CD1c-positive myeloid dendritic cell (primary cell): Measurements from ENCODE around the gene THBS4.

Experiments used
- DNase-seq: peaks from one replicate; pipeline ENCODE4 v3.0.0-alpha.2; 2016; ENCODE audit errors: extremely low spot score

Gene THBS4

DNA sequence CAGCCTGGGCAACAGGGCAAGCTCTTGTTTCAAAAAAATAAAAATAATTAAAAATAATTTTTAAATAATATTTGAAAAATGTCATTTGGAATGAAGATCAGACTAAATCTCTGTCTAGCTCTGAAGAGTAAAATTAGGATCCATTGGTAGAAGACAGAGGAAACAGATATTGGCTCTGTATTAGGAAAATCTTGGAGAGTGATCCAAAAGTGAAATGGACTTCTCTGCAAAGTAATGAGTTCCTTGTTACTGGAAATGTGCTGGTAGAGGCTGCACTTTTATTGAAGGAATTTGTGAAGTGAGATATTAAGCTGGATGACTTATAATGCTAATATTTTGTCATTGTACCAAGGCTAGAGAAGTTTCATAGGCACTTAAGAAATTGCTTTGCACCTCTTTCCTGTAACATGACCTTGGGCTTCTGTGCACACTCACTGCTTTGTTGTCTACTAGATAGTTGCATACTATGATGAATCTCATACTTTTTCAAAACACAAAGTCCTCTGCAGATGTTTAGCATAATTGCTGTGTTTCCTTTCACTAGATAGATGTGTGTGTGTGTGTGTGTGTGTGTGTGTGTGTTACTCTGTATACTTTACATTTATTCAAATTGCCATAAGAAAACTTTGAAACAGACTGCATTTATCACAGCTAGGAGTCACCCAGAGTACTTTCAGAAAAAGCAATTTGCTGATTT is 13.1 kb downstream of the THBS4 start:
- no peak for DNase-seq

DNA sequence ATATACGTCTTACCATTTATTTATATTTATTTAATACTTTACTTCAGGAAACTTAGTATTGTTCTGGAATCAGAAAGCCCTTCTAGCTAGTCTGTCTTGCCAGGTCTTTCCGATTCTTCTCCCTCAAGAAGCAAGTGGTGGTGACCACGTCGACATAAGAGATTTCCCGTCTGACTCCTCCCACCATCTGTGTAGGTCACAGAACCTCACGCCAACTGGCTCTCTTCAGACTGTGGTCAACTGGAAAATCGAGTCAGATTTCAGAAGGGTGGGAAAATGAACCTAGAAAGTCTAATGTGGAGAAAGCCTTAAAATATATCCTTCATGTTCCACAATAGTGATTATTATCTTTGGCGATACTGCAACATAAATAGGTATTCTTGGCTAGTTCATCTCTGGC is 17.3 kb downstream of the THBS4 start:
- no peak for DNase-seq

DNA sequence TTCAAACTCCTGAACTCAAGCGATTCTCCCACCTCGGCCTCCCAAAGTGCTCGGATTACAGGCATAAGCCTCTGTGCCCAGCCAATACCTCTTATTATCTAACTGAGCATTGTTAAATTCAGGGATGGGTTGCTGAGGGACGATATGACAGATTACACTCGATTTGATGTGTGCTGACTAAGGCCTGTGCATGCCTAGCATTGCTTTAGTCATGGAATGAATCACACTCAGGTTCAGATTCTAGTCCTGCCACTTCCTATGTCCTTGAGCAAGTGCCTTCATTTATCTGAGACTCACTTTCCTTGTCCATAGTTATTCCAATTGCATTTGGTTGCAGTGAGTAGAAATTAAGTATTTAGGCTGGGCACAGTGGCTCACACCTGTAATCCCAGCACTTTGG is 19.5 kb downstream of the THBS4 start:
- DNase-seq = no peak

DNA sequence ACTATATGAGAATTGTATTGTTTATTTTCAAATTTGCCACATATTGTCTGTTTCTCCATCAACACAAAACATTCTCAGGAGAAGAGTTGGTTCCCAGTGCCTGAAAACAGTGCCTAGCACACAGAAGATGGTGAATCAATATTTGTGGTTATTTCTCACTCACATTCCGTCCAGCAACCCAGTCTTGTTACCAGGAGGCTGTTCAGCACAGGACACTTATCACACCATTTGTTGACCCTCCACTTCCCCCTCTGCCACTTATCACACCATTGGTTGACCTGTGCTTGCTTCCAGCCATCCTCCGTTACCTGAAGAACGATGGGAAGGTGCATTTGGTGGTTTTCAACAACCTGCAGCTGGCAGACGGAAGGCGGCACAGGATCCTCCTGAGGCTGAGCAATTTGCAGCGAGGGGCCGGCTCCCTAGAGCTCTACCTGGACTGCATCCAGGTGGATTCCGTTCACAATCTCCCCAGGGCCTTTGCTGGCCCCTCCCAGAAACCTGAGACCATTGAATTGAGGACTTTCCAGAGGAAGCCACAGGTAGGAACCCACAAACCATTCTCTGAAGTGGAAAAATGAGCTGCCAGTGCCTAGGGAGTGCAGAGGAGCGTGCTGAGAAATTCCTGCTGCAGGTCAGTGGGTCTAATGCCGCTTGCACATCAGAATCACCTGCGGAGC is 20.5 kb downstream of the THBS4 start:
- no peak for DNase-seq

DNA sequence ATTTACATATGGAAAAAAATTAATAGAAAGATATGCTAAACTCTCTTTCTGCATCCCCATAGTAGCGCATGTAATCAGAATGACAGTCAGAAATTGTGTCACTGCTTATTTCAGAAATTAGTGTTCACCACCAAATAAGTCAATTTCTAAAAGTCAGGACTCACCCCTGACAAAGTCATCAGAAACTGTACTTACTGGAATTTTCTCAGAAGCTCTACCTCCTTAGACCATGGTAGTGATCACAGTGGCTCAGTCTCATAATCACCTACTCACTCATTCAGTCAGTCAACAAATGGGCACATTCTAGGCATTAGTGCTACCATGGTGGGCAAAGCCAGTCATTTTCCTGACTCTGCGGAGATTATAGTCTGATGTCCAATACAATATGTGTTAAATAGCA is 22.0 kb downstream of the THBS4 start:
- DNase-seq = no peak

DNA sequence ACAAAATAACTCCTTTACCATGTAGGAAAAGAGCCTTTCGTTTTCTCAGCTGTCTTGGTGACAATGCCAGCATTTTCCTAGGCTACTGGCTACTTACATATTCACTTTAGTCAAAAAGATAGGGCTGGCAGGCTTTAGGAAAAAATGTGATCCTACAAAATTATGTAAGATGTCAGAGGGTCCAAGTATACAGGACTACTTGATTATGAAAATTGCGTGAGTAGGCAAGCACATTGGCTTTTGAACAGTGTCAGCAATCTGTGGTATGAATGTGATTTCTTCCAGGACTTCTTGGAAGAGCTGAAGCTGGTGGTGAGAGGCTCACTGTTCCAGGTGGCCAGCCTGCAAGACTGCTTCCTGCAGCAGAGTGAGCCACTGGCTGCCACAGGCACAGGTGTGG is 22.8 kb downstream of the THBS4 start:
- no peak for DNase-seq

DNA sequence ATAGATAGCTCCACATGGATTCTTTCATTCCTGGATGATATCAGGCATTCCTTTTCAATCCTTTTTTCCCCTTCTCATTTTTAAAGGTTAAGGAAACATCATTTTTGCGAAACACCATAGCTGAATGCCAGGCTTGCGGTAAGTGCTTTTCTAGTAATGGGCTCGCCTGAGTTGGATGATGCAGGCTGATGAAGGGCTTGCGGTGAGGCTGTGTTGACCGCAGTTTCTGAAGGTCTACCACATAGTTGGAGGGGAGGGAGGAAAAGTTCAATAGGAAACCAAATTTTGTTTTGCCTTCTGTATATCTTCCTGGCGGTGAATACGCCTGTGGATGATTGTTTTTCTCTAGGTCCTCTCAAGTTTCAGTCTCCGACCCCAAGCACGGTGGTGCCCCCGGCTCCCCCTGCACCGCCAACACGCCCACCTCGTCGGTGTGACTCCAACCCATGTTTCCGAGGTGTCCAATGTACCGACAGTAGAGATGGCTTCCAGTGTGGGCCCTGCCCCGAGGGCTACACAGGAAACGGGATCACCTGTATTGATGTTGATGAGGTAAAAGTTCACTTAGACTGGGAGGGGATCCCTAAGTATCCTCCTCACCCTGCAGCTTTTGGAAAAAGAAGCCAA is 24.3 kb downstream of the THBS4 start:
- DNase-seq = no peak

DNA sequence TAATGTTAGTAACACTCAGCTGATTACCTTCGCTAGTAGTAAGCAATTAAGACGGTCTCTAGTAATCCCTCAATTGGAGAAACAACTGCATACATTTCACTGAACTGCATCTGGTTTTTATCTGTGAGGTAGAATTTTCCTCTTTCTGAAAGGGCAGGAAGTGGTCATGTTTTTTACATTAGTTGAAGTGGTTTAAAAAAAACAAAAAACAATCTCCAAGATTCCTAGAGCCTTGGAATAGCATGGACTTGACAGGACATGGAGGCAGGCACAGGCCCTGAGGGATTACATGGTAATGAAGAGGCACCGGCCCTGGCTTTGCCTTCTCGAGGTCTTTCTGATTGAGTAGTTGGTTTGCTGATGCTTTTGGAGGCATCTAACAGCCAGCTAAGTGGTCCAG is 25.8 kb downstream of the THBS4 start:
- DNase-seq = no peak

DNA sequence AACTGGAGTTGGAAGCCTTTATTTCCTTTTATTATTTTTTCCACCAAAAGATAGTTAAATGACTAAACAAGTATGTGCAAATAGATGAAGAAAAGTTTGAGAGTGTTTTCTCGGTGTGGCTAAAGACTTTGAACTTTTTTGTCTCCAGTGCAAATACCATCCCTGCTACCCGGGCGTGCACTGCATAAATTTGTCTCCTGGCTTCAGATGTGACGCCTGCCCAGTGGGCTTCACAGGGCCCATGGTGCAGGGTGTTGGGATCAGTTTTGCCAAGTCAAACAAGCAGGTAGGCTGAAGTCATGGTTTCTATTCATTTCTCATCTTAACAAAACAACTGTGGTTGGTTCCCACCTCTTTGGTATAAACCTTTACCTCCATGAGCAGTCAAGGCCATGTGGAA is 26.4 kb downstream of the THBS4 start:
- no peak for DNase-seq

DNA sequence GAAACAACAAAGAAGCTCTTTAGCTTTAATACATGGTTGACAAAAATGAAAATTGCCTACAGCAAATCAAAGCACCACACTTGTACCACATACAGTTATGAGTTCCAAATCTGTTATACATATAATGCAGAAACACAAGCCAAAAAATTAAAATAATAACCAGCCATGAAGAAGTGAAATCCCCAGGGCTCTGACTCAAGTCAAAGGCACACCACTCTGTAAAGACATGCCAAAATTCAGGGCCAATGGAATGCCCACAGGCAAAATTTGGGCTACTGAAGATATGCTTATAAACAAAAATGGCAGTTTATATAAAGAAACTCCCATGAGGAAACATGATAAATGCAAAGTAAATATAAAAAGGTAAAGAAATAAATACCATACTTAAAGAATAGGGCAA is 29.0 kb downstream of the THBS4 start:
- DNase-seq = no peak

DNA sequence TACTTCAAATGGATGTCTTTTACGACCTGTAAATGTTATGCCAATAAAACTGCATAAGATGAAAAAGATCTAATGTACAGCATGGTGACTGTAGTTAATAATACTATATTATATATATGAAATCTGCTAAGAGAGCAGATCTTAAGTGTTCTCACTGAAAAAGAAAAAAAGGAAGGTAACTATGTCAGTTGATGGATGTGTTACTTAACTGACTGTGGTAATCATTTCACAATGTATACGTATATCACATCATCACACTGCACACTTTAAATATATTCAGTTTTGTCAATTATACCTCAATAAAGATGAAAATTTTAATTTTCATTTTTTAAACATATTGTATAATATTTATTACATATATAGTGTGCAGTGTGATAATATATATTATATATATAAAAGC is 31.9 kb downstream of the THBS4 start:
- DNase-seq = no peak

DNA sequence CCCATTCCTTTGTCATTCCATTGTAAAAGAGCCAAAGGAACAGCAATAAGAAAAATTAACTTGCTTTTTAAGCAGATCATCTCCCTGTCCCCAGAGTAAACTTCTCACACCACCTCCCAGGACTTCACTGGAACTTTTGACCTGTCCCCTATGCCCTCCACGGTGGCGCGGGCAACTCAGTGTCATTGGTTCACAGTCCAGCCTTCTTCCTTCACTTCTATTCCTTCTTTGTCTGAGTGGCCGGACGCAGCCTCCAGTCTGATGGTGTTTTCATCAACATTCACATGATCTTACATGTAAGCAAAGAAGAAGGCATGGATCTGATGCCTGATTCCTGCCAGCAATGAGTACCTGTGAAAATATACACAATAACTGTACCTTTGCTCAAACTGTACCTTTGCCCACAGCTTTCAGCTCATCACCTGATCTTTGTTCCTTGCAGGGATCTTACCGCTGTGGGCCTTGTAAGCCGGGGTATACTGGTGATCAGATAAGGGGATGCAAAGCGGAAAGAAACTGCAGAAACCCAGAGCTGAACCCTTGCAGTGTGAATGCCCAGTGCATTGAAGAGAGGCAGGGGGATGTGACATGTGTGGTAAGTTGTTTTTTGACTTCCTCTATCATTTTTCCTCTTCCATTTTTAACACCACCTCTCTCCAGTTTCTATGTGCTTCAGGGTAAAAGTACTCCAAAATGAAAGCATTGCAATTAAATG is 32.5 kb downstream of the THBS4 start:
- DNase-seq = no peak

DNA sequence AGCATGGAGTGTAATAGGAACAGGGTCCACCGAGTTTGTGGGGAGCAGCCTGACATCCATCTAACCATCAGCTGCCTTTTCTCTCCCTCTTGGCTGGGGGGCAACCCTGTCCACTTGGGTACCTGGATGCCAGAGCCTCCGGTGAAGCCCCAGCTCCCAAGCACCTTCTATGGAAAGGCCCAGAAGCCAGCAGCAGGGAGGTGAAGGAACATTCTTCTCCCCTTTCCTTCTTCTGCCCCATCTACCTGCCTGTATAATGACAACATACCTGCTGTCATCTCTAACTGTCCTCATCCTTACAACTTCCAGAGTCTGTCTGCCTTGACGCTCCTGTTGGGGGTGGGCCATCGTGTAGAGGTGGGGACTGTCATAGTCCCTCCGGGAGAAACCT is 33.1 kb downstream of the THBS4 start:
- no peak for DNase-seq

DNA sequence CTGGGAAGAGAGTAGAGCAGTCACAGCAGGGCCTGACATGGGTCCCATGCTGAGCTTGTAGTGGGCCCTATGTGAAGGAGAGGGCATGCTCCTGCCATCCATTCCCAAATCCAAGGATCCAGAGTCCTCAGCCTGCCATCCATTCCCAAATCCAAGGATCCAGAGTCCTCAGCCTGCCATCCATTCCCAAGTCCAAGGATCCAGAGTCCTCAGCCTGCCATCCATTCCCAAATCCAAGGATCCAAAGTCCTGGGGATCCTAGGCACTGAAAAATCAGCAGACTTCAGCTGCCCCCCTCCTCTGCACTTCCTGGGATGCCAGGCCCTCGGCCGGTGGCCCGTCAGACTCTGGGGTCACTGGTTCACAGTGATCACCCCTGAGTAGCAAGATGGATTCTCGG is 33.6 kb downstream of the THBS4 start:
- no peak for DNase-seq

DNA sequence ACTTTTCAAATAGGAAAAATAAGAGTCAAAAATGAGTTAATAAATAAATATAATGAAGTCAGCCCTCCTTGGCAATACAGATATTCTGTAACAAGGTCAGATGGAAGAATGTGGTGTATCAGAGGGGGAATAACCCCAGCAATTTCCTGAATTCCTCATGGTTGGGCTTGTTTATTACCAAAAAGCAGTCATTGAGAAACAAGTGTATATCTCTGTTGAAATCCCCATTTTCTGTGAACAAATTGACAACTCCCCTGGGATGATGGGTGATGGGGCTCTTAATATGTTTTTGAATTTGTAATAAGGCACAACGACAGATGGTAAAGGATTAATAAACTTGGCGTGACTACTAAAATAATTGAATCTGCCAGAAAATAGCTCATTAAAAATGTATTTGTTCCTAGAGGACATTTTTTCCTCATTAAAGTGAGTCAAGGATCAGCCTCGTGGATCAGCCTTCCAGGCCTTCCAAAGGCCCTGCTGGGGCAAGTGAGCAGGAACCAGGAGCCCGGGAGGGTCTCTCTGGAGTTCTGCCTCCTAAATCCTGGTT is 34.2 kb downstream of the THBS4 start:
- DNase-seq = no peak

DNA sequence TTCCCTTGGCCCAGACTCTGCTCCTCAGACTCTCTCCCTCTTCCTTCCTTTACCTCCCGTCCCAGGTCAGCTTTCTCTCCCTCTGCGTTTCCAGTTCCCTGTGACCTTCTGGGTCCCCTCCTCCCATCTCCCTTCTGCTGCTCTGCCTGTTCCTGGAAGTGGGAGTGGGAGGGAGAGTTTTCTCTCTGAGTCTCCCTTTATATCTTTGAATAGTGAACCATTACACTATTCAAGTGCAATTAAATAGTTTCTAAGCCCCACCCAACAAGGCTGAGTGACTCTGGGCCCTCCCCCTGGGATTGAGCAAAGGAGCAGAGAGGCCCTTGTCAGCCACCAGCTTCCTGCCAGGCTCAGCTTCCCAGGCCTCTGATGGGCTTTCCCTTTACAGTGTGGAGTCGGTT is 34.8 kb downstream of the THBS4 start:
- DNase-seq = no peak

DNA sequence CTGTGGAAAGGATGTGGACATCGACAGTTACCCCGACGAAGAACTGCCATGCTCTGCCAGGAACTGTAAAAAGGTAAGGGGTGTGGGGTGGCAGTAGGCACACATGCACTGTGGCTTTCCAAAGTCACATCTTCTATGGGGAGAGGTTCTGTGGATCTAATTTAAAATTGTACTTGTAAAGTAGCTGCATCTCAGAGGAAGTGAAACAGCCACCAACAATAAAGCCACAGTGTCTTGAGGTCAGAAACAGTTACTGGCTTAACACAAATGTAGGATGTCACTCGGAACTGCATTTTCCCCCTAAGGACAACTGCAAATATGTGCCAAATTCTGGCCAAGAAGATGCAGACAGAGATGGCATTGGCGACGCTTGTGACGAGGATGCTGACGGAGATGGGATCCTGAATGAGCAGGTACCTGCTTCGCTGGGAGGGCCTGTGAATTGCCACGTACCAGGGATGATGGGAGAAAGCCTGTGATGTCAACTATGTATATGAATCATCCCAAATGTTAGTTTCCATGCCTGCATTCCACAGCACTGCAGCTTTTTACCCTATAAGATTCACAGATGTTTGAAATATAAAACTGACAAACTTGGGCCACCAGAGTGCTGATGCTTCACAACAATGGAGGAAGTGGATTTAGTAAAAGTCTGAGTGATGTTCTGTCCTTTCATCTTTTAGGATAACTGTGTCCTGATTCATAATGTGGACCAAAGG is 35.3 kb downstream of the THBS4 start:
- peak; percentile 31 for DNase-seq

DNA sequence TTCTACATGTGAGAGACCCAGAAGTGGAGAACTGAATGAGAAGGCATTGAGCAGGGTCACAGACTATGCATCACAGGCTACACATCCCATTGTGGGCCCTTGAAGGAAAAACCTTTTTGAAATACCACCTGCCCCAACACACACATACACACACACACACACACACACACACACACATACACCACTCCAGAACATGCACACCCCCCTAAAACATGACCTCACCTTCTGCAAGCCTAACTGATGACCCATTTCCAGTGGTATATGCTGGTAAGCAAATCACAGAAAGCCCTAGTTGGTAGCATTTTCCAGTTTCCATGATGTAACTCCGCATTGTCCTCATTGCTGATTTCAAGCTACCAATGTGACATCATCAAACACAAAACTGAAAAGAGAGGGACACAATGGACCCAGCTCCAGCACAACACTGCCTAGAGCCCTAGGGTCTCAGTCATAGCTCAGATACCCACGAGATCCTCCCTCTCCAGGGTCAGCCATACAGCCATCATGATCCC is 36.4 kb downstream of the THBS4 start:
- no peak for DNase-seq

DNA sequence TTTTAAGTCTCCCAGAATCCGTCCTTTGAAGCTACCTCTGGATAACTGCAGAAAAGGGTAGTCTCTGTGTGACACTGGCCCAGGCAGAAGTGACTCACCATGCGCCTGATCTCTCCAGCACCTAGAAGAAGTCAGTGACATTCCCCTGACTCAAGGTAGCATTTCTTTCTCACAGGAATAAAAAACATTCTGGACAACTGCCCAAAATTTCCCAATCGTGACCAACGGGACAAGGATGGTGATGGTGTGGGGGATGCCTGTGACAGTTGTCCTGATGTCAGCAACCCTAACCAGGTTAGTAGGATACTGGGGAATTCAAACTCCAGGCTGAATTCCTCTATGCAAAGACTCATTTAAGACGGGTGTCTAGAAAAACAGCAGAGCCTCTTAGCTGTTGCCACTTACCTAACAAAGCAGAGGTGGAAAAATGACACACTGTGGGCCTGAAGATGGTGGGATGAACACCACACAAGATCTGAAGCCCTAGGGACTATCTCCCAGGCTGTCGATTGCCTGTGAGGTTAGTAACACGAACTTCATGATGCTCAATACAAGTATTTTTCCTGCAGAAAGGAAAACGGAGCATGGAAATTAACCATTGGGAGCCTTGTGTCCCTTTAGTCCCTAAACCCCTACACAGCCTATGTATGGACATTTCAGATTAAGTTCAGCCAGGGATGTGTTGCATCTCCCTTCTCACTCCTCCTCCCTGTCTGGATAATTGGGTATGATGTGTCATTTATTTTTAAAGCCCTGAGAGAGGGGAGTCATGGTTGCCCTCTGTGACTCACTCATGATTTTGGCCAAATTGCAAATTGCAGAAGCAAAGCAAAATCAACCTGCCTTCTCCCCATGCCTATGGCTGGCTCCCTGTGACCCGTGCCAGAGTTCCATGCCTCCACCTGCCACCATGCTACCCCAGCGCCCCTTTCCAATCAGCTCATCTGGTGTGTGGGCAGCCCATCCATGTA is 37.2 kb downstream of the THBS4 start:
- DNase-seq = no peak
